NB4 (cell line): ENCODE measurements around the gene TMC4.
"Not testable (repeated sequence)": the region's sequence is repeated elsewhere in the genome, so short reads cannot be mapped to it uniquely, and the experiment has no call there.

Experiments used
- DNase-seq: peaks from one replicate; pipeline ENCODE4 v3.0.0; 2010; ENCODE audit warnings: low read depth
- H3K4me3 ChIP-seq: one replicate; pipeline ENCODE4 v1.5.1; 2011; ENCODE audit warnings: mild to moderate bottlenecking, low read depth, low read length, moderate library complexity
- MYC ChIP-seq: IDR thresholded peaks from 2 replicates; pipeline ENCODE4 v1.6.1; 2011; ENCODE audit warnings: low read depth, low read length
- POLR2A ChIP-seq: IDR thresholded peaks from 2 replicates; pipeline ENCODE4 v1.6.1; 2011; ENCODE audit warnings: mild to moderate bottlenecking; ENCODE audit not compliant: insufficient read length; ENCODE audit errors: extremely low read depth
- TF ChIP-seq, protein P1 (sequence below): IDR thresholded peaks from 2 replicates; pipeline ENCODE4 v1.6.1; 2011; ENCODE audit warnings: low read depth, low read length
- TF ChIP-seq, protein P2 (sequence below): IDR thresholded peaks from one replicate; pipeline ENCODE4 v1.5.1; 2012; ENCODE audit warnings: low read depth, low read length

The TMC4 gene

DNA sequence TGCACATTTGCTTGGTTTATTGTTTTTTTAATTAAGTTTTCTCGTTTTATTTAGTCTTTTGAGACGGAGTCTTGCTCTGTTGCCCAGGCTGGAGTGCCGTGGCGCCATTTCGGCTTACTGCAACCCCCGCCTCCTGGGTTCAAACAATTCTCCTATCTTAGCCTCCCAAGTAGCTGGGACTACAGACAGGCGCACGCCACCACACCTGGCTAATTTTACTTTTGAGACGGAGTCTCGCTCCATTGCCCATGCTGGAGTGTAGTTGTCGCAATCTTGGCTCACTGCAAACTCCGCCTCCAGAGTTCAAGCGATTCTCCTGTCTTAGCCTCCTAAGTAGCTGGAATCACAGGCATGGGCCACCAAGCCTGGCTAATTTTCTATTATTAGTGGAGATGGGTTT, 29.0 kb upstream of the TMC4 start:
- TF ChIP-seq, protein P1, sequence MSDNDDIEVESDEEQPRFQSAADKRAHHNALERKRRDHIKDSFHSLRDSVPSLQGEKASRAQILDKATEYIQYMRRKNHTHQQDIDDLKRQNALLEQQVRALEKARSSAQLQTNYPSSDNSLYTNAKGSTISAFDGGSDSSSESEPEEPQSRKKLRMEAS: no peak
- TF ChIP-seq POLR2A (no peak), MYC (no peak)
- TF ChIP-seq, protein P2, sequence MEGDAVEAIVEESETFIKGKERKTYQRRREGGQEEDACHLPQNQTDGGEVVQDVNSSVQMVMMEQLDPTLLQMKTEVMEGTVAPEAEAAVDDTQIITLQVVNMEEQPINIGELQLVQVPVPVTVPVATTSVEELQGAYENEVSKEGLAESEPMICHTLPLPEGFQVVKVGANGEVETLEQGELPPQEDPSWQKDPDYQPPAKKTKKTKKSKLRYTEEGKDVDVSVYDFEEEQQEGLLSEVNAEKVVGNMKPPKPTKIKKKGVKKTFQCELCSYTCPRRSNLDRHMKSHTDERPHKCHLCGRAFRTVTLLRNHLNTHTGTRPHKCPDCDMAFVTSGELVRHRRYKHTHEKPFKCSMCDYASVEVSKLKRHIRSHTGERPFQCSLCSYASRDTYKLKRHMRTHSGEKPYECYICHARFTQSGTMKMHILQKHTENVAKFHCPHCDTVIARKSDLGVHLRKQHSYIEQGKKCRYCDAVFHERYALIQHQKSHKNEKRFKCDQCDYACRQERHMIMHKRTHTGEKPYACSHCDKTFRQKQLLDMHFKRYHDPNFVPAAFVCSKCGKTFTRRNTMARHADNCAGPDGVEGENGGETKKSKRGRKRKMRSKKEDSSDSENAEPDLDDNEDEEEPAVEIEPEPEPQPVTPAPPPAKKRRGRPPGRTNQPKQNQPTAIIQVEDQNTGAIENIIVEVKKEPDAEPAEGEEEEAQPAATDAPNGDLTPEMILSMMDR: no peak
- H3K4me3 ChIP-seq: peak overlapping the region; percentile 98
- DNase-seq: no peak

DNA sequence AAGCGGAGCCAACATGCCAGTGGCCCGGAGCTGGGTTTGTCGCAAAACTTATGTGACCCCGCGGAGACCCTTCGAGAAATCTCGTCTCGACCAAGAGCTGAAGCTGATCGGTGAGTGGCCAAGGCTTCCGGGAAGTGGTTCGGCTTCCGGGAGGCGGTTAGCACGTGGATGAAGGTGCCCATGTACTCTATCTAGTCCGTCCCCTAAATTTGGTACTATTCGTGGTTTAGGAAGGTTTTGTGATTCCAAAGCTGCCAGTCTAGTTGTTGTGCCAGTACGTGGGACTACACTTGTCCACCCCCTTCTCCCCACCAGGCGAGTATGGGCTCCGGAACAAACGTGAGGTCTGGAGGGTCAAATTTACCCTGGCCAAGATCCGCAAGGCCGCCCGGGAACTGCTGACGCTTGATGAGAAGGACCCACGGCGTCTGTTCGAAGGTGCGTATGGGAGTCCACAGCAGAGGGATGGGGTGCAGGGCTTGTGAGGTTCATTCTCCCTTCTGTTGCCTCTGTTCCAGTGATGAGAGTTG, 28.3 kb upstream of the TMC4 start:
- no peak for DNase-seq
- TF ChIP-seq MYC (no peak; the same call in 1 of the 2 replicates), POLR2A (no peak)
- TF ChIP-seq, protein P2: no peak
- TF ChIP-seq, protein P1: peak; percentile 19
- peak overlapping the region; percentile 98 for H3K4me3 ChIP-seq

DNA sequence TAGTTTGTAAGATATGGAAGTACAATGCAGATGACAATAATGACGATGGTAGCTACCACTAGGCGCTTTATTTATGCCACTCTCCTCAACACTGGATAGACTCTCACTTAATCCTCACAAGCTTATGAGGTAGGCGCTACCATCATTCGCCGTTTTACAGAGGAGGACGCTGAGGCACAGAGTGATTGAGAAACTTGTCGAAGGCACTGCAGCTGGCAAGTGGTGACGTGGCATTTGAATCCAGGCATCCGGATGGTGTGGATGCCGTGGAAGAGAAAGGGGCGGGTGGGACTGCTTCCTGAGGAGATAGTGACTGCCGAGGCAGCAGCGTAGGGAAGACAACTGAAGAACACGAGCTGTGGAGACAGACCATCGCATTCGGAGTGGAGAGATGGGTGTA, 26.4 kb upstream of the TMC4 start:
- DNase-seq: no peak
- no peak overlapping the region for H3K4me3 ChIP-seq

DNA sequence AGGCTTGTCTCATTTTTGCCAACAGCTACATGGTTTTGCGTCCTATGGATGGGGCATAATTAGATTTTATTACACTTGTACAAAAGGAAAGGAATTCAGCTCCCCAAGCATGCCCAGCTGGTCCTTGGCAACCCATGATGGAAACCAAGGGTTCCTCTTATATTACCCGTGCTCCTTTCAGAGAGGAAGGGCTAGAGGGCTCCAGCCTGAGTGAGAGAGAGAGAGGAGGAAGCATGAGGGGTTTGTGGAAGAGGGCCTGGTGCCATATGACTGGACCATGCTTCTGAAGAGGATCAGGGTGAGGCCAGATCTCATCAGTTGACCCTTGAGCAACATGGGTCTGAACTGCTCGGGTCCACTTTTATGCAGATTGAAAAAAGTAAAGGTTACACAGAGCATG, 24.2 kb upstream of the TMC4 start:
- DNase-seq: no peak
- TF ChIP-seq POLR2A (no peak), MYC (no peak)
- TF ChIP-seq, protein P1: no peak
- TF ChIP-seq, protein P2: no peak
- H3K4me3 ChIP-seq: no peak overlapping the region

More for the DNA sequence above, 26.4 kb upstream of the TMC4 start:
- TF ChIP-seq, protein P2: no peak
- no peak for TF ChIP-seq MYC
- TF ChIP-seq, protein P1: no peak
- TF ChIP-seq POLR2A: no peak

DNA sequence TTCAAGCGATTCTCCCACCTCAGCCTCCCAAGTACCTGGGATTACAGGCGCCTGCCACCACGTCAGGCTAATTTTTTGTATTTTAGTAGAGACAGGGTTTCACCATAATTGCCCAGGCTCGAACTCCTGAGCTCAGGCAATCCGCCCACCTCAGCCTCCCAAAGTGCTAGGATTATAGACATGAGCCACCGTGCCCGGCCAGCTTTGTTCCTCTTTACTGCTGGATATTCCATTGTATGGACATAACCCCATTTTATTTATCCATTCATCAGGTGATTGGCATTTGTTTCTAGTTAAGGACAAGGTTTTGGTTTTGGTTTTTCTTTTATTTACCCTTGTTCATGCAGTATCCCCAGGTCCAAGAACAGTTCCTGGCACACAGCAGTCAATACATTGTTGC, 23.6 kb upstream of the TMC4 start:
- TF ChIP-seq, protein P1: no peak
- TF ChIP-seq, protein P2: no peak
- TF ChIP-seq MYC (no peak), POLR2A (no peak)
- H3K4me3 ChIP-seq: no peak overlapping the region
- DNase-seq: no peak

DNA sequence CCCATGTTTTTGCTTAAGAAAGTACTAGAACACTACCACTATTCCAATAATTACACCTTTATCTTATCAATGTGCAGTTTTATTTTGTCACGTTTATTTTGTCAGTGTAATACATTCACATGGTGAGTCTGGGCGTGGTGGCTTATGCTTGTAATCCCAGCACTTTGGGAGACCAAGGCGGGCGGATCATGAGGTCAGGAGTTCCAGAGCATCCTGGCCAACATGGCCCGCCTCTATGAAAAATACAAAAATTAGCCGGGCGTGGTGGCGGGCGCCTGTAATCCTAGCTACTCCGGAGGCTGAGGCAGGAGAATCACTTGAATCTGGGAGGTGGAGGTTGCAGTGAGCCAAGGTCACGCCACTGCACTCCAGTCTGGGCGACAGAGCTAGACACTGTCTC, 21.5 kb upstream of the TMC4 start:
- DNase-seq, H3K4me3 ChIP-seq: not testable (repeated sequence)

DNA sequence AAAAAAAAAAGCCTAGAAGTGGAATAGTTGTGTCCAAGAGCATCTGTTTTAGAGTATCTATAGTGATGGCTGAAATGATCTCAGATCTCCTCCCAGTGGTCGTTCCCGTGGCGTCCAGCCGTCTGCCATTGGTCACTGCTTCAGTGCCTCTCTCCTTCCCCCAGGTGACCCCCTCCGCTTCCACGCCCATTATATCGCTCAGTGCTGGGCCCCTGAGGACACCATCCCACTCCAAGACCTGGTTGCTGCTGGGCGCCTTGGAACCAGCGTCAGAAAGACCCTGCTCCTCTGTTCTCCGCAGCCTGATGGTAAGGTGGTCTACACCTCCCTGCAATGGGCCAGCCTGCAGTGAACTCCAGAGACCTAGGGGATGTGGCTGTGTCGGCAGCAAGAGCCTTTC, 20.1 kb upstream of the TMC4 start:
- TF ChIP-seq, protein P2: no peak
- TF ChIP-seq, protein P1: no peak
- TF ChIP-seq POLR2A (no peak), MYC (no peak)
- no peak for DNase-seq
- H3K4me3 ChIP-seq: no peak overlapping the region
